Glomerular visceral epithelial cell (primary cell): ENCODE measurements around the gene PTBP3.
"Not testable (repeated sequence)": the region's sequence is repeated elsewhere in the genome, so short reads cannot be mapped to it uniquely, and the experiment has no call there.

Source experiments
- DNase-seq: peaks from one replicate; pipeline ENCODE4 v3.0.0-alpha.2; 2016; ENCODE audit errors: extremely low spot score

The PTBP3 gene

DNA sequence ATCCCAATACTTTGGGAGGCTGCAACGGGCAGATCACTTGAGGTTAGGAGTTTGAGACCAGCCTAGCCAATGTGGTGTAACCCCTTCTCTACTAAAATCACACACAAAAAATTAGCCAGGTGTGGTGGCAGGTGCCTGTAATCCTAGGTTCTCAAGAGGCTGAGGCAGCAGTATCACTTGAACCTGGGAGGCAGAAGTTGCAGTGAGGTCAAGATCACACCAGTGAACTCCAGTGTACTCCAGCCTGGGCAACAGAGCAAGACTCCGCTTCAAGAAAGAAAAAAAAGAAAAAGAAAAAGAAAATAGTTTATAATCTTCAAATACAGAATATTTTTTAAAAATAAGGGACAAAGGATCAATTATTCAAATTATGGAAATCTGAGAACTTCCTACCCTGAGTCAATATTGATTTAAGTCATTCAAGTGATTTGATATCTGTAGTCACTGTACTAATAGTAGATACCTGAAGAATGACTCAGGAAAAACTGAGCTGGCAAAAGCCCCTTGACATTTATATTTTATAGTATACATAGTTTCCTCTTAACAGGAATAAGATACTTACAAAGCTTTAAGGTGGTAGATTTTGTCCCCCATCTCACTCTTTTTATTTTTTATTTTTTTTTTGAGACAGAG is 61.8 kb downstream of the PTBP3 start:
- DNase-seq, result no peak

DNA sequence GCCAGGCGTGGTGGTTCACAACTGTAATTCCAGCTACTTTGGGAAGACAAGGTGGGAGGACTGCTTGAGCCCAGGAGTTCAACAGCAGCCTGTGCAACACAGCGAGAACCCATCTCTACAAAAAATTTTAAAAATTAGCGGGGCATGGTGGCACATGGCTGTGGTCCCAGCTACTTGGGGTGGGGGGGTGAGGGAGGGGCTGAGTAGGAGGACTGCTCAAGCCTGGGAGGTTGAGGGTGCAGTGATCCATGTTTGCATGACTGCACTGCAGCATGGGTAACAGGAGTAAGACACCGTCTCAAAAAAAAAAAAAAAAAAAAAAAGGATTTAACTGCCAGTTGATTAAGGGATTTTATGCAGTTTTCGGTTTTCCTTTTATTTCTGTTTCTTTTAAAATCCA is 65.0 kb downstream of the PTBP3 start:
- DNase-seq, result no peak

DNA sequence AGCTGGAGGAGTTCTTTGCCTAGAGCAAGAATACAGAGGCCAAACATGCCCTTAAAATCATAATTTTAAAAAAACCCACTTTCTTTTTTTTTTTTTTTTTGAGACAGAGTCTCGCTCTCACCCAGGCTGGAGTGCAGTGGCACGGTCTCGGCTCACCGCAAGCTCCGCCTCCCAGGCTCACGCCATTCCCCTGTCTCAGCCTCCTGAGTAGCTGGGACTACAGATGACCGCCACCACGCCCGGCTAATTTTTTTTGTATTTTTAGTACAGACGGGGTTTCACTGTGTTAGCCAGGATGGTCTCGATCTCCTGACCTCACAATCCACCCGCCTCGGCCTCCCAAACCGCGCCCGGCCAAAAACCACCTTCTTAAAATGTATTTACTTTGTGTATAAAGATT is 66.3 kb downstream of the PTBP3 start:
- not testable (repeated sequence) for DNase-seq

DNA sequence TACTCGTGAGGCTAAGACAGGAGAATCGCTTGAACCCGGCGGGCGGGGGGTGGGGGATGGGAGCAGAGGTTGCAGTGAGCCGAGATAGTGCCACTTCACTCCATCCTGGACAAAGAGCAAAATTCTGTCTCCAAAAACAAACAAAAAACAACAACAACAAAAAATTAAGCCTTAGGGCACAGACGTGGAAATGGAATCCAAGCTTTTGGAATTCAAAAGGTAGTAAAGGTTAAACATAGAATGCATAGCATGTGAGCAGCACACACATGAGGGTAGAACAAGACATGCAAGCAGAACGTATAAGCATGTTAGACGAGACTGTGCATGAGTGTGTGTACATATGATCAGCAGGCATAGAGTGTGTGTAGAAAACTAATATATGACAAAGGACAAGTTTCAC is 68.0 kb downstream of the PTBP3 start:
- no peak for DNase-seq

DNA sequence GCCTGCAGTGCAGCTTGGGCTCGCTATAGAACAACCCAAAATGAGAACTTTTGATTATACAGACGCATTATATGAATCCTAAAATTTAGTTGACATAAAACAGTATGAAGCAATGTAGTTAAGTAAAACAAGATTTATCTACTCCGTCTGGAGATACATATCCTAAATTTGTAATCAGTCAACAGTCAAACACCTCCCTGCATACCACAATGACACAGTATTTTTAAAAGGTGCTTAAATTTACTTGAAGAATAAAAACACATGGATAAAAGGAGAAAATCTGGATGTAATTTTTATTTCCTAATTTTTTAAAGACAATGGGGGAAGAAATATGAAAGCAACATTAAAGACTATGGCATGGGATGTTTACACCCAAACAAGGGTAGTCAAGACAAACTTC is 70.8 kb downstream of the PTBP3 start:
- no peak for DNase-seq

DNA sequence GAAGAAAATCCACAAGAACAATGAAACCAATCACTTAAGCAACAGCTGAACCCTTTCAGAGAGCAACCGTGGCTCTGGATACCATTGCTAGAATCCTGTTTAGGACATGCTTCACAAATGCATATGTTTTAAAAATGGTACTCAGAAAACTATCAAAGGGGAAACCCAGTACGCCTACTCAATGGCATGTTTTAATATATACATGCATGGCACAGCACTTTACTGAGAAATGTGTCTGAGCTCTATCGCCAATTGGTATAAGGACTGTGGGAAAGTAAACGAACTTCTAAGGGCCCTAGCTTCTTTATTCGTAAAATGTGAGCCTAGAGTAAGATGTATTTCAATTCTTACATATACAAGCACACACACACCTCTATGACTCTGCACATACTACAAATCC is 72.3 kb downstream of the PTBP3 start:
- DNase-seq, result no peak

DNA sequence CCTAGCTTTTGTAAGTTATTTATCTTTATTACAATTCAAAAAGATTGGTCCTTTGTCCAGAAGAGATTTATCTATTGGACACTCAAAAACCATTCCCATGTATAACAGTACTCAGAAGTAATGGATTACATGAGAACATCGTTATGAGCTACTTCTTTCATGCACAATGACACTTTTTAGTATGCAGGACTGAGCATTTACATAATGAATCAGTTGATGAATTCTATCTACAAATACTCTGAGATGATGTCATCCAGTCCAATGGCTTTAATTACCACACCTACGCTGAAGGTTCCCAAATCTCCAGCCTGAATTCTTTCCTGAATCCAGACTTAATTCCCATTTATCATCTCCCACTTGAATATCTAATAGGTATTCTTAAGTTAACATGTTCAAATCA is 75.3 kb downstream of the PTBP3 start:
- no peak for DNase-seq

DNA sequence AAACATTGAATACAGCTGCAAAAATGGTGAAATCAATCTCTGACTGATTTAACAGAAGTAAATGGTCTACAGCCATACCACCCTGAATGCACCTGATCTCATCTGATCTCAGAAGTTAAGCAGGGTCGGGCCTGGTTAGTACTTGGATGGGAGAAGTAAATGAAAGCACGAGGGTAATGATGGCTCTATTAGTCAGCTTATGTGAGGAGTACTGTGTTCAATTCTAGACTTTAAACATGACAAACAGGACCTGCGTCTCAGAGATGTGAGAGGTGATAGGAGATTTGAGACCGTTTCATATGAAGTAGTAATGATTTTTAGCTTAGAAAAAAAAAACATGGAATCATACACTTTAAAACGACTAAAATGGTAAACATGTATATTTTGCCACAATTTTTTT is 81.2 kb downstream of the PTBP3 start:
- DNase-seq, result no peak

DNA sequence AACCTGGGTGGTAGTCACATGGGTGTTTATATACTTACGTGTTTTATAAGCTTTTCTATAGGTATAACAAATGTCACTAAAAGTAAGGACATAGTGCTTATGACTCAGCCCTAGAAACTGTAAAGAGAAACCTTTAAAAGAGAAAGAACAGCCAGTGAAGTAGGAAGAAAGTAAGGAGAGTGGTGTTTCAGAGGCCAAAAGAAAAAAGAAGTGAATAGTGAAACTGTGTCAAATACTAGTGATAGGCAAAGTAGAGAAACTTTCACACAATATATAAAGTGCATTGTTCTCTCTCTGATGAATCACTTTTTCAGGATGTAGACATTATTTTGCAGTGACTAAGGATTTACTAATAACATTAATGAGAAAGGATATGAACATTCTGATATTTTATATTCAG is 84.1 kb downstream of the PTBP3 start:
- DNase-seq, result no peak

DNA sequence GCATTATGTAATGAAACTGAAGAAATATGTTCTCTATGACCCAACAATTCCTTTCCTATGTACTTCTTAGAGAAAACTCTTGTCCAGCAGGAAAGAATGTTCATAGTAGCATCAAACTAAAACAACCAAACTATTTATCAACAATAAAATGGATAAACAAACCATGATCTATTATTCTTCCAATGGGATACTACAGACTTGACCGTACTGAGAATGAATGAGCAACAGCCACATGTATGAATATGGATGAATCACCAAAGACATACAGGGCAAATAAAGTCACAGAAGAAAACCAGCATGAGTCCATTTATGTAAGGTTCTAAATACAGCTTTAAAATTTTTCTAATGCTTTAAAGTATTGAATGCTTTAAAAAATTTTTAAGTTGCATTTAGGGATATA is 84.7 kb downstream of the PTBP3 start:
- no peak for DNase-seq

DNA sequence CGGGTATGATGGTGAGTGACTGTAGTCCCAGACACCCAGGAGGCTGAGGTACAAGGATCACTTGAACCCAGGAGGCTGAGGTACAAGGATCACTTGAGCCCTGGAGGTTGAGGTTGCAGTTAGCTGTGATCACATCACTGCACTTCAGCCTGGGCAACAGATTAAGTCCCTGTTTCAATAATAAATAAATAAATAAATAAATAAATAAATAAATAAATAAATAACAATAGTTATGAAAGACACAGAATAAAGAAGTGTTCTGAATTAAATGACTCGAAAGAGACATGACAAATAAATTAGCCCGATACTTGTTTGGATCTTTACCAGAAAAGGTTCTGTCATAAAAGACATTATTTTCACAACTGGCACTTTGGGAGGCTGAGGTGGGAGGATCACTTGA is 86.3 kb downstream of the PTBP3 start:
- DNase-seq, result no peak

DNA sequence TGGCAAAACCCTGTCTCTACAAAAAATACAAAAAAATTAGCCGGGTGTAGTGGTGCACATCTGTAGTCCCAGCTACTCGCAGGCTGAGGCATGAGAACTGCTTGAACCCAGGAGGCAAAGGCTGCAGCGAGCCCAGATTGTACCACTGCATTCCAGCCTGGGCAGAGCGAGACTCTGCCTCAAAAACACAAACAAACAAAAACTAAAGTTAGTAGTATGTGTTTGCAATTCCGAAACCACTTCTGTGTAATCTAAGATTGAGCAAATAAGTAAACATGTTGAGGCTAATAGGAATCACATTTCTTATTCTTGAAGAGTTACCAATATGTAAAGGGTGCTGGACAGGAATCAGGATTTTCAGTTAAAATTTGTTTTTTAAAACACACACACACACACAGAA is 88.3 kb downstream of the PTBP3 start:
- no peak for DNase-seq

DNA sequence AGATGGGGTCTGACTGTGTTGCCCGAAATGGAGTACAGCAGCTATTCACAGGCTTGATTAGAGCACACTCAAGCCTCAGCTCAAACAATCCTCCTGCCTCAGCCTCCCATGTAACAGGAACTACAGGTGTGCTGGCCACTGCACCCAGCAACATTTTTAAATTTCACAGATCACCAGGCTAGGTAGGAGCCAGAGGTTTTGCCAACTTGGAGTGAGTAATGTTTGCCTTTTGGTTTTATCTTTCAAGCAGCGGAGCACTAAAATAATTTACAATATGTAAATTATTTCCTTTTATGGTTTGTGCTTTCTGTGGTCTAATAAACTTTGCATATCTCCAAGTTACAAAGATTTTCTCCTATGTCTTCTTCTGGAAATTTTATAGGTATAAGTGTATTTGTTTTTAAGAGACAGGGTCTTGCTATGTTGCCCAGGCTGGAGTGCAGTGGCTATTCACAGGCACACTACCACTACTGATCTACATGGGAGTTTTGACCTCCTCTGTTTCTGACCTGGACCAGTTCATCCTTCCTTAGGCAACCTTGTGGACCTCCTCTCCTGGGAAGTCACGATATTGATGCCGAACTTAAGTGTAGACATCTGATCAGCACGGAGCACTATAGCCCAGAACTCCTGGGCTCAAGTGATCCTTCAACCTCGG is 91.1 kb downstream of the PTBP3 start:
- DNase-seq, result no peak

DNA sequence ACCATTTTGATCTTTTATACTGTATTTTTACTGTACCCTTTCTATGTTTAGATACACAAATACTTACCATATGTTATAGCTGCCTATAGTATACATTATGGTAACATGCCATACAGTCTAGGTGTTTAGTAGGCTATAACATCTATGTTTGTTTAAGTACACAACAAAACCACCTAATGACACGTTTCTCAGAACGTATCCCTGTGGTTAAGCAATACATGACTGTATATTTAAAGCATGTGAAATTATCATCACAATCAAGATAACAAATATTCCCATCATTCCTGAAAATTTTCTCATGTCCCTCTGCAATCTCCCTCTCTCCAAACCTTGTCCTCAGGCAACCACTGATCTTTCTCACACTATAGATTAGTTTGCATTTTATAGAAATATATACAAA is 91.9 kb downstream of the PTBP3 start:
- no peak for DNase-seq

DNA sequence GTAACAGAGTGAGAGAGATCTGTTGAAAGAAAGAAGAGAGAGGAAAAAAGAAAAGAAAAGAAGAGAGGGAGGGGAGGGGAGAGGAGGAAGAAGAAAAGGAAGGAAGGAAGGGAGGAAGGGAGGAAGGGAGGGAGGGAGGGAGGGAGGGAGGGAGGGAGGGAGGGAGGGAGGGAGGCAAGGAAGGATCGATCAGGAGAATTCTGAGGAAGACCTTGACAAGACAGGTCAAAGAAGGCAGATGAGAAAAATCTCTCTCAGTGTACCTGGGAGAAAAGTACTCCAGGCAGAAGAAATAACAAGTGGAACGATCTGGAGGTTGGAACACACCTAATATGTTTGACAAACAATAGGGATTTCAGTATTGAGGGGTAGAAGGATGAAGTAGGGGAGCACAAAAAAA is 93.7 kb downstream of the PTBP3 start:
- no peak for DNase-seq

DNA sequence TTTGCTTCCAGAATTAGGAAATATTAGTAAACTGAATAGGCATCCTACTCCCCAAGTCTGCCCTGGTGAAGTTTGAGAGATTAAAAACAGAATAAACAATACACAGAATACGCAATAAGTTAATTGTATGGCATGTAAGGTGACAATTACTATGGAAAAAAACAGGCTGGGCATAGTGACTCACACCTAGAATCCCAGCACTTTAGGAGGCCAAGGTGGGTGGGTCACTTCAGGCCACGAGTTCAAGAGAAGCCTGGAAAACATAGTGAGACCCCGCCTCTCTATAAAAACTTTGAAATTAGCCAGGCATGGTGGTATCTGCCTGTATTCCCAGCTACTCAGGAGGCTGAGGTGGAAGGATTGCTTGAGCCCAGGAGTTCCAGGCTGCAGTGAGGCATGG is 94.1 kb downstream of the PTBP3 start:
- DNase-seq, result no peak

DNA sequence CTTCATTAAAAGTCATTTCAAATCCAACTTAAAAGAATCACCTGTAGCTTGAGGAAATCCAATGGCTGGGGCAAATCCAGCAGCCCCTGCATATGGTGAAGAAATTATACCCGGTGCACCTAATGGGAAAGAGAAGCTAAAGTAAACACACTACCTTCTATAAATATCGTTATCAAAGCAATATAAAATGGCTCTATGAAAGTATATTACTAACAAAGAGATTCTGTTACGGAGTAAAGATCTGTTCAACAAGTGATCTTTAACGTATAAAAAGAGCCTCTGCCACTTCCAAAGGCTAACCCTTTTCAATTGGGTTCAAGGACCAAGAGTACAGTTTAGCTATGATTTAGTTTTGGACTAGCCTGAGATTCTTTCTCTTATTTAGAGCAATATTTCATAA is 98.6 kb downstream of the PTBP3 start:
- no peak for DNase-seq

DNA sequence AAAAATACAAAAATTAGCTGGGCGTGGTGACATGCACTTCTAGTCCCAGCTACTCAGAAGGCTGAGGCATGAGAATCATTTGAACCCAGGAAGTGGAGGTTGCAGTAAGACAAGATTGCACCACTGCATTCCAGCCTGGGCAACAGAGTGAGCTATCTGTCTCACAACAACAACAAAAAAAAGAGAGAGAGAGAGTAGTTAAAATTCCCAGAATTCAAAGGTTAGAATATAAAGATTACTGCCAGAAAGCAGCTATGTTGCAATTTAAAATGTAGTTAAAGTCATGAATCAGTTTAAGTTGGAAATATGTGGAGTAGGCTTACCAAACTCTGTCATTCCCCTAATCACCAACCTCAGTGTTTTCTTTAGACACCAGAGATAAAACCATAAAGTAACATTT is 99.7 kb downstream of the PTBP3 start:
- DNase-seq, result no peak

DNA sequence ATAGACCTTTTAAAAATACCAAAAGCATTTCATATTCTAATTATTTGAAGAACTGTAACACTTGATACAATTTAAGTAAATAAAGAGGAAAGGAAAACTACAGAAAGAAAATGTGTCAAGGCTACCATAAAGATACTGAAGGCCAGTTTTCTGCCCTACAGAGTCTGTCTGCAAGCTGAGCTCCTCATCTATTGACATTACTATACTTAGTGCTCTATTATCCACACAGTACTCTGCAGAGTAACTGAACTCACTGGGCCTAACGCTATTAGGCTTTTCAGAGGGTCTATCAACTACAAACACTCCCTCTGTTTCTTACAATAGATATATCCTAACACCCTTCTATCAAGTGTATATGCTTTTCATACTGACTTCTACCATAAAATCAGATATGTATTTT is 101.2 kb downstream of the PTBP3 start:
- no peak for DNase-seq

DNA sequence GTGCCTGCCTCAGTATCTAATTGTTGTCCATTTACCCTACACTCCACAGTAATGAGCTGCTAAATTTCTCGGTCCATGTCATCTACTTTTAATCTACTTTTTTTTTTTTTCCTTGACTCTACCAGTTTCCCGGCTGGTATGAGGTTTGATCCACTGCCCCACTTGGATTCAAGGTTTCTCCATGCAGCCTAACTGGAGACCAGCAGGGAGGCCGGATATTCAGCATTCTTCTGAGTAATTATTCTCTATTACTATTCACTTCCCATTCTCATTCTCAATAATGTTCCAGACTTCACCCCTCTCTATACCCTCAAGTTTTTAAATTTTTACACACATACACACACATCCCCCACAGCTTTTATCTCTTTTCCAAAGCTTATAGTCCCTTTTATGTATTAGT is 107.3 kb downstream of the PTBP3 start:
- no peak for DNase-seq

DNA sequence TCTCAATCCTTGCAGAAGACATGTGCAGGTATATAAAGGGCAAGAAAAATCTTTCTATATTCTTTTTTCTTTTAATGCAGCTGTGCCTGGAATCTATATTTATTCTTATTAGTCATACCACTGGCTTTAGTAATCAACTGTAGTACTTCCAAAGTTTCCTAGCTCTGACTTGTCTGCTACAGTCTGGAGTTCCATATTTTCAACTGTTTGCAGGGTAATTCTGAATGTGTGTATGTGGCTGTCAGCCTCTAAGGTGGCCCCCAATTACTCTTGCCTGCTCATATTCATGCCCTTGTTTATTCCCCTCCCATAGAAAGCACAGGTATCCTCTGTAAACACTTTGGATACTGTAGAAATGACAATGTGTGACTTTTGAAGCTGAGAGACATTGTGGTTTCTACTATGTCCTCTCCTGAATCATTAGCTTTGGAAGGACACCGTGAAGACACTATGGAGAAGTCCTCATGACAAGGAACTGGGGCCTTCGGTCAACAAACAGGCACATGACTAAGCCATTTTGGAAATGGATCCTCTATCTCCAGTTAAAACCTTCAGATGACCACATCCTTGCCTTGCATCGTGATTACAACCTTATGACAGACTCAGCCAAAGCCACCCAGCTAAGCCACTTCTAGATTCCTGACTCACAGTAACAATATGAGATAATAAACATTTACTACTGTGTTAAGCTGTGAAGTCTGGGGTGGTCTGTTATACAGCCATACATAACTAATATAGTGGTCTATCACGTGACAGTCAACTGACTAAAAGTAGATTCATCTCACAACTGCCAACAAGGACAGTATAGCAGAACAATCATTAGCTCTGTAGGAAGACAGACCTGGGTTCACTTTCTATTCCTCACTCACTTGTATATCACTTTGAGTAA is 108.8 kb downstream of the PTBP3 start:
- DNase-seq, result no peak

DNA sequence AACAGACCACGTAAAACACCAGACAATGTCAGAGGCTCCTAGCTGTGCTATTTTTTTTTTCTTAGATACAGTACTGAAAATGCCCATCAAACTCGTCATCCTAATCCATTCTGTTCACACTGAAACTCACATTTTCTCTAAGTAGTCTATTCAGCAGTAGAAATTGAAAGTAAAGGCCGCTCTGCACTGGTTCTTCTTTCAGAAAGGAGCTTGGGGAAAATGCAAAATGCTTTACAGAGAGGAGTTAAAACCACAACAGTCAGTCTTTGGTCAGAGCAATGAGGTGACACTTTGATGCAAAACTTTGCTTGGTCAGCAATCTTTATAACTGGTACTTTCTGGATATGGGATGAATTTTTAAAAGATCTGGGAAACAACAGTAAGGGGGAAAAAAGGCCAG is 114.5 kb downstream of the PTBP3 start:
- no peak for DNase-seq

DNA sequence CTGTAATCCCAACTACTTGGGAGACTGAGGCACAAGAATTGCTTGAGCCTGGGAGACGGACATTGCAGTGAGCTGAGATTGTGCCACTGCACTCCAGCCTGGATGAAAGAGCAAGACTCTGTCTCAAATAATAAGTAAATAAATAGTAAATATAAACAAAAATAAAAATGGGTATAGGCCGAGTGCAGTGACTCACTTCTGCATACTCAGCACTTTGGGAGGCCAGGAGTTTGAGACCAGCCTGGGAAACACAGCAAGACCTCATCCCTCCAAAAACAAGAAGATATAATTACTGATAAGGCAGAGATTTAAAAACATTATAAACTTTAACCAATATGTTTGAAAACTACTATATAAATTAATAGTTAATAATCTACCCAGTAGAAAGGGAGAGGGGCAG is 120.5 kb downstream of the PTBP3 start:
- no peak for DNase-seq
